DMS114 treated with DMSO at 0.1 percent for 48 hours (cell line): ENCODE results near the gene USP24.

Source experiments
- DNase-seq: peaks from one replicate; lab custom pipeline; 2025; ENCODE audit not compliant: unreplicated experiment; lab: John Stamatoyannopoulos, UW

Gene USP24

DNA sequence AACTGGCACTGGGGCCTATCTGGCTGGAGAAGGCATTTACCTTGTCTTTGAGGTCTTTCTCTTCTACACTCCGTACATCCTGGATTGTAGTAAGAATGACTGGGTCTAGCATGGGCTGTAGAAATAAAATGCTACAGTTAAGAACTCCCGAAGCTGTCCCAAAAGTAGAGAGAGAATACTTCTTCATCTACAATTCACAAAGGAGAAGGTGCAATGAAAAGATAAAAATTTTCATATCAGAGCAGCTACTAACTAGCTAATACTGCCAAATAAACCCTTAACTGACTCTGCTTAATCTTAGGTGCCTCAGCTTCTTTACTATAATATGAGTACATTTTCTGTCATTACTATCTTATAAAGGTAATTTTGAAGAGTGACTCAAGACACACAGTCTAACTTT, 55.6 kb downstream of the USP24 start:
- no peak for DNase-seq

DNA sequence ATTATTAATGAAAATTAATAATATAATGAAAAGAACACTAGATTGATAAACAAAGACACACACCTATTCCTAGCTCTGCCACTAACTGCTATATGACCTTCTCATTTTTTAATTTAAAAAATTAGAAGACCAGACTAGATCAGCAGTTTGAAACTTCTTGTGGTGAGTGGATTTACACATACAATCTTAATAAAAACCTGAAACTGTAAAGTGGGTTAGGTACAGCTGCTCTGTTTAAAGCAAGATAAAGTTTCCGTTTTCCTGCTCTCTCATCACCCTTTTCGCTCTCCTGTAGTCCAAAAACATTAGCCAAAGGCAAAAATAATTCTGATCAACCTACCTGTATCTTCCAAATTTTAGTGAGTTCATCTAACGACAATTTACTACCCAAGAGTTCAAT, 58.6 kb downstream of the USP24 start:
- no peak for DNase-seq

DNA sequence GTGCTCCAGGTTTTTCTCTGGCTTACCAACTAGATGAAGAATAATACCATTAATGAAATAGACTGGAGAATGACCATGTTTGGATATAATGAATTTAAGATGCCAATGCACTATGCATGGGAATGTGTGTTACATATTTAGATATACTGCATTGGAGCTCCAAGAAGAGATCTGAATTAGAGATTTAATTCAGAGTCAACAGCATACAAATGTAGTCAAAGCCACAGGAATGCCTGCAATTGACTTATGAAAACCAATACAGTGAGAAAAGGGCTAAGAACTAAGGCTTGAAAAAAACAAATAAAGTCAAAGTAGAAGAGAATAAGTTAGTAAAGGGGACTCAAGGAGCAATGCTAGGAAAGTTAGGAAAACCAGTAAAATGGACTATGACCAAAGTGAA, 59.1 kb downstream of the USP24 start:
- no peak for DNase-seq

DNA sequence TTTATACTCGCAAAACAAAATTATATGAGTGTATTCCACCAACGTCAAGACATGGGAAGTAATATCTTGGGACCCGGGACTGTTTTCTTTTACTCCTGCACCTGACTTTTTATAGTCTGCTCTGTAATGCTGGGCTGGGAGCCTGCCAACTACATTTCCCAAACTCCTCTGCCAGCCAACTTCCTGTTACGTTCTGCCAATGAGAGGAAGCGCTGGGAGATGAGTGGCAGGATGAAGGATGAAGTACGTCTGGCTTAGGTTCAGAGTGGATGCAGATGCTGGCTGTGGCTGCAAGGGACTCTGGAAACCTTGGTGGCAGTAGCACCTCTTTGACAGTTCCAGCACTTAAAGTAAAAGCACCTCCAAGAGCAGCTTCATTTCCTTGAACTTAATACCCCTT, 59.6 kb downstream of the USP24 start:
- DNase-seq: no peak

DNA sequence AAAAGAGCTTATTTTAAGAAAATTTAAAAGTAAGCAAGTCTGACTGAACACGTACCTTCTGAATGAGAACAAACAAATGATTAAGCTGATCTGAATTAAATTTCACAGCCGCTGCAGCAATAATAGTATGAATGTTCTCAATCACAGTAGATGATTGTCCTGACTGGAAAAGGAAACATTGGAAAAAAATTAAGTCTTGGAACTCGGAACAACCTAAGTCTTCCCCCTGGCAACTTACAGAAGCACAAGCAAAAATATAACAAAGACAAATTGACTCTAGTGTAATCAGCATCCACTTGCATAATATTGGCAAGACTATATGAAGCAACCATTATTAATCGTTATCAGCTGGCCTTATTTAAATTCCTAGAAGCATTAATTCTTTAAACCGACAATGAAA, 60.5 kb downstream of the USP24 start:
- no peak for DNase-seq

DNA sequence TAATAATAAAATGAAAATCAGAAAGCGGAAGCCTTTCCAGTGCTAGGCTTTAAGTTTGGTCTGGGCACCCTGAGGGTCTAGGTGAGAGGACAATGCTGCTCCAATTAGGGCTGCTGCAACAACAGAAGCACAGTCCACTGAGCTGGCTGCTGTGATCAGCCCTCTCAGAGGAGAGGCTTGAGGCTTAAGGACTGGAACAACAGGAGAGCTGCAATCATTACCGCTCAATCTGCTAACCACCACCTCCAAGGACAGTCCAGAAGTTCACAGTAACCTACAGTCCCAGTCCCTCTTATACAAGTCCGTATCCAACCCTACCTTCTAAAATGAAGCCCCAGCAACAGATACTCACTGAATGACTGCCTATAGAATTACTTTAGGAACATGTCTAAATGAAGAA, 62.1 kb downstream of the USP24 start:
- no peak for DNase-seq

- DNase-seq: no peak
Measured at GRCh38 chr1:55150880-55151588, 64.1 kb downstream of the USP24 start.

- DNase-seq: no peak
Measured at GRCh38 chr1:55148676-55149075, 66.5 kb downstream of the USP24 start.

DNA sequence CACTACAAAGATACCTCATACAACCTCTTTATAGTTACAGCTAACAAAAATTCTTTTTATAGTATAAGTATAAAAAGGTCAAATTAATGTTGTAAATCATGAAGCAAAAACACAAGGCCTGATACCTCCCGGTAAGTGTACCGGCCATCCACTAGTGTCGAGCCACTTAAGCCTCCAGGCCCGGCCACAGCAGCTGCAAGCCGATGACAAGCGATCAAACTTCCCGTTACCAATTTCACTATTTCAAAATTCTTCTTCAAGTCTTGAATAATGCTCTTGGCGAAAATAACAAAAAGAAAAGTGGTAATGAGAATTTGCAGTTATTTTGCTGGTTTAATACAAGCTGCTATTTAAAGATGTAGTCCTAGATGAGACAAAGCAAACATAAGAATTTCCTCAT, 67.6 kb downstream of the USP24 start:
- no peak for DNase-seq

DNA sequence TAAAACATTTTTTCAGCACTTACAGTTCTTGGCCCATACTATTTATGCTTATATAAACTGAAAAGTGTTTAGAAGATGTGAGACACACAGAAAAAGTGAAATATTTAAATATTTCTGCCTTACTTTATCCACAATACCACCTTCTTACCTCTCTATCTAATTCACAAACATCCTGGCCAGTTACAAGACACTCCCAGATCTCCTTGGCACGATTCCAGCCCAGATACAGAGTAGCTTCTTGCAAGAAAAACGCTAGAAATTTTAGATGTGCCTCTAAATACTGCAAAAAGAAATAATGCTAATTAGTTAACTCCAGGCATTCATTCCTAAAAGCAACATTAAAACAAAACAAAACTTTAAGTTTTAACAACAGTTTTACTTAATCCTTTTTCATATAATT, 68.4 kb downstream of the USP24 start:
- DNase-seq: no peak

- DNase-seq: no peak
Measured at GRCh38 chr1:55144886-55145285, 70.3 kb downstream of the USP24 start.

DNA sequence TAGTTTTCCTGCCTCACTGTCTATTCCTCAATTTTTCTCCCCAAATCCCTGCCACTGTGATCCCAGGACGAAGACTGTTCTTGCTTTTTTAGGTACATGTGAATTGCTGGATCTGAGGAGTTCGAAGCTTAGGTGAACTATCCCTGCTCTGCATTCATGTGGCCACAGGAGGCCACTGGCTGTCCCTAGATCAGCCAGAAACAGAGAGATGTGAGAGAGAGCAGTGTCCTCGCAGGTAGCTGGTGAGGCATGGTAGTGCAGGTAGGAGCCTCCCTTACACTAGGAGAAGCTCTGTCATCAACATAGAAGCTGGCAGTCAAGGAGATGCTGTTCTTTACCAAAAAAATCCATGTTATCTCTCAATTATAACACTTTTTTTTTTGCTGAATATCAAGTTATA, 71.5 kb downstream of the USP24 start:
- no peak for DNase-seq

DNA sequence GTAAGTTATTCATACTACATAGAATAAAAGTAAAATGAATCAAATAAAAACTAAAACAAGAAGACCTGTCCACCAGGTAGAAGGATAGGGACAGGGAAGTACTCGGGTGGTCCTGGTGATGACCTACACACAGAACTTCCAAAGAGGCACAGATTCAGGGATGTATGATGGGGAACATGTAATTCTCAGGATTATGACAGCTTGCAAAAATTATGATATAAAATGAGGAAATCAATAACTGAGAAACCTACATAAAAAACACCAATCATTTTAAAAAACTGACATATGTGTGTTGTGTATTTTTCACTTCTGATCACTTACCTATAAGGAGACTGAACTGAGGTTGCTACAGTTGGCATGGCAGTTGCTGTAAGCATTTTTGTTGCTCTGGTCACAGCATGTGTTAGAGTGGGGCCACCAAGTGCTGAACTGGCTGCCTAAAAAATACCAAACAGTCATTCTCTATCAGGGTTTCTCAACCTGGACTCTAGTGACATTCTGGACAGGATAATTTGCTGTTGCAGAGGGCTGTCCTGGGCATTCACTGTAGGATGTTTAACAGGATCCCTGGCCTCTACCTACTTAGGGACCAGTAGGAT, 73.8 kb downstream of the USP24 start:
- DNase-seq: no peak

DNA sequence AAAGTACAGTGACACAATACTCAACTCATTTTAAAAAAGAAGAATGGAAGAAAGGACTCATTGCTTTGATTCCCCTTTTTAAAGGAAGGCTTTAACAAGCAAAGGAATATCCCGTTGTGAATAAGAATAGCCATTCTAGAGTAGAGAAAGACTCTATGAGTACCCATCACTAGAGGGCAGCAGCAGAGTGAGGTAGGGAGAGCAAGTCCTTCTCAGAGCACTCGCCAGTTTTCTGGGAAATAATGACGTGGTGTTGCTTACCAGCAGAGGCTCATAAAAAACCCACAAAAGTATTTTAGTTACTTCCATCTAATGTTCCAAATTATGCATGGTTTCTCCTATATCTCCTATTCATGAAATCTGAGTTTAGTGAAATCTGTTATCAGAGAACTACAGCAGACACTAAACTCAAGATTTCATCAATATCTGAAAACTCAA, 74.6 kb downstream of the USP24 start:
- peak; percentile 80 for DNase-seq

- DNase-seq: no peak
Measured at GRCh38 chr1:55140137-55140536, 75.0 kb downstream of the USP24 start.

GRCh38 chr1:55138823-55139222, 76.3 kb downstream of the USP24 start:
- no peak for DNase-seq

GRCh38 chr1:55134152-55134808, 80.9 kb downstream of the USP24 start:
- no peak for DNase-seq

DNA sequence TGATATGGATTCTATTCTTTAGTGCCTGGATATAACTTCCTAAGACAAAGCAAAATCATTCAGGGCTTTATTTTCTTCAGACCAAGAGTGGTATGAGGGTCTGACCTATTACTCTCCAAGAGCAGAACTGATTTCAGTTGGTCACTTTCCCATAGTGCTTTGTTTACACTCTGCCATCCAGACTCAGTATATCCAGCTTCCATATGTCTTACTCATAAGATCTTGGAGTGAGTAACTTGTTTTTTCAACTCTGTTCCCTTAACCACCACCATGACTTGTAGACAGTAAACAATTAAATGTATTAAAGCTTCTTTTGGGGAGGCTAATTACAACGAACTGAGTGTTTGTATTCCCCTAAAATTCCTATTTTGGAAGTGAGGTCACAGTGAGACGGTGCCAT, 83.4 kb downstream of the USP24 start:
- no peak for DNase-seq

- no peak for DNase-seq
Measured at GRCh38 chr1:55131218-55131617, 83.9 kb downstream of the USP24 start.

- no peak for DNase-seq
Measured at GRCh38 chr1:55129194-55129728, 85.9 kb downstream of the USP24 start.

DNA sequence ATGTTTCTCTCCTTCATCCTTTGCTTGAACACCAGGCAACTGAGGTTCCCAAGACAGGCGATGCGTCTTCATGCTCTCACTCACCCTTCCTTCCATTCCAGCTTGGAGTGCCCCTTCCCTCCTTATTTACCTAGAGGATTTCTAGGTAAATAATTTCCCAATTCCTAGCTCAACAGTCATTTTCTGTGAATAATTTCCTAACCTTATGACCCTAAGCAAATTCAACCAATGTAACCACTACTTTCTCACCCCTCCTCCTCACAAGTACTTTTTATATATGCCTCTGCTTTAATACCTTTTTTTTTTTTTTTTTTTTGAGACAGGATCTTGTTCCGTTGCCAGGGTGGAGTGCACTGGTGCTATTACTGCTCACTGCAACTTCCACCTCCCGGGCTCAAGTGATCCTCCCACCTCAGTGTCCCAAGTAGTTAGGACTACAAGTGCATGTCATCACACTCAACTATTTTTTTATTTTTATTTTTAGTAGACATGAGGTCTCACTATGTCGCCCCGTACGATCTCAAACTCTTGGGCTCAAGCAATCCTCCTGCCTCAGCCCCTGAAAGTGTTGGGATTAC, 86.7 kb downstream of the USP24 start:
- DNase-seq: no peak

GRCh38 chr1:55127827-55128343, 87.3 kb downstream of the USP24 start:
- no peak for DNase-seq
